ENCODE results near the gene SREBF1. TPM values are rescaled to one million over a fixed set of nuclear protein-coding genes. Genes with fewer than 3 reads are reported as not detected.

The SREBF1 gene
- total RNA-seq, 3 donors from 2014 or later = 161 to 179 (median 170) TPM

DNA sequence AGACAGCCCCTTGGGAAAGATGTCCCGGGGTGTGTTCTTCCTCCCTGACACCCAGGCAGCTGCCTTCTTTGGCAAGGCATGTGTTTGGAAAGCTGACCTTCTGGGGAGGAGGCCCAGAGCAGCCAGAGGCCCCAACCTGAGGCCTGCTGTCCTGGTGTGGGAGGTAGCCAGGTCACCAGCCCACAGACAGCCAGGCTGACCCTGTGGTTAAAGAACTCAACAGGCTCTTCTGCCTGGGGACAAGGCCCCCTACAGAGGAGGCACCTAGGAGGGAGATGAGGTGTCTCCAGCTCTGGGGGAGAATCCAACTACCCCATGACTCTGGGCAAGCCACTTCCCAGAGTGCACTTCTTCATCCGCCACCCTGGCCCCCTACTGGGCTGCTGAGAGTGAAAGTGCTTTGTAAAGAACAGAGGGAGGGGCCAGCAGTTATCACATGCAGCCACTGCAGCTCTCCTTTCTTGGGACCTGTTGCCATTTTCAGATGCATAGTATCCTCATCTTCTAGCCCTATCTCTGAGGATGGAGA lies 13.1 kb upstream of the SREBF1 start:
- Histone ChIP-seq H3K9me3 (no peaks in the 10 kb centered on the region), H3K4me1 (ENCODE audit: low read depth) (peaks cover 11% of the 10 kb centered on the region), H3K36me3 (ENCODE audit: low read depth) (no peaks in the 10 kb centered on the region), H3K4me3 (no peak overlapping the region)
- ATAC-seq = peak; percentile 59
- peak in 2 of 3 donors; percentile 56 to 76 for DNase-seq
- intact Hi-C loops (cut with DNase I, micrococcal nuclease) = loop anchor here in 1 of 2 donors (10.0 kb wide), 1 partner anchor 165 kb away; the partner anchor contains the start of gene RAI1
- TF ChIP-seq, protein P1, sequence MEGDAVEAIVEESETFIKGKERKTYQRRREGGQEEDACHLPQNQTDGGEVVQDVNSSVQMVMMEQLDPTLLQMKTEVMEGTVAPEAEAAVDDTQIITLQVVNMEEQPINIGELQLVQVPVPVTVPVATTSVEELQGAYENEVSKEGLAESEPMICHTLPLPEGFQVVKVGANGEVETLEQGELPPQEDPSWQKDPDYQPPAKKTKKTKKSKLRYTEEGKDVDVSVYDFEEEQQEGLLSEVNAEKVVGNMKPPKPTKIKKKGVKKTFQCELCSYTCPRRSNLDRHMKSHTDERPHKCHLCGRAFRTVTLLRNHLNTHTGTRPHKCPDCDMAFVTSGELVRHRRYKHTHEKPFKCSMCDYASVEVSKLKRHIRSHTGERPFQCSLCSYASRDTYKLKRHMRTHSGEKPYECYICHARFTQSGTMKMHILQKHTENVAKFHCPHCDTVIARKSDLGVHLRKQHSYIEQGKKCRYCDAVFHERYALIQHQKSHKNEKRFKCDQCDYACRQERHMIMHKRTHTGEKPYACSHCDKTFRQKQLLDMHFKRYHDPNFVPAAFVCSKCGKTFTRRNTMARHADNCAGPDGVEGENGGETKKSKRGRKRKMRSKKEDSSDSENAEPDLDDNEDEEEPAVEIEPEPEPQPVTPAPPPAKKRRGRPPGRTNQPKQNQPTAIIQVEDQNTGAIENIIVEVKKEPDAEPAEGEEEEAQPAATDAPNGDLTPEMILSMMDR (IDR thresholded peaks at IDR 0.05) = no peak

DNA sequence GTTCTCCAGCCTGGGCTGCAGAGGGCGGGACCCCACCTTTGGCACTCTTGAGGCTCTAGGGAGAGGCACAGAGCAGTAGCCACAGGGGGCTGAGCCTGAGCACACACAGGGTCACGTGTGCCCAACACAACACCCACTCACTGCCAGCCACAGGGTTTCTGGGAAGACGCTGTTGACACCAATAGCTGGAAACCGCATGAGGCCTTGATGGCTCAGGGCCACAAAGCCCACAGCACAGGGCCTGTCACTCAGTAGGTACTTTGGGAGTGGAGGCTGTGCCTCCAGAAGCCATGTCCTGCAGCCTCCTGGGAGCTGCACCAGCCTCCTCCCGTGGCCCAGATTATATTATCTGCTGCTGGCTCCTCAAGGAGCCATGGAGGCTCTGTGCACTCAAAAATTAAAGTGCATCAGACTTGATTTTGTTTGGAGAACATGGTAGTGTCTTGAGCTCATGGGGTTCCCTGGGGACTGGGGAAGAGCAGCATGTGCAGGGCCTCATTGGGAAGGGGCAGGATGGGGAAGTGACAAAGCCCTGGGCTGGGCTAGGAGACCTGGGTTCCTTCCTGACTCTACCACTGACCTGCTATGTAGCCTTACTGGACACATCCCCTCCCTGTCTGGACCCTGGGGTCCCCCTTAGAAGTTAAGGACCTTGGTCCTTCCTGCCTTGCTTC lies 12.5 kb upstream of the SREBF1 start:
- ATAC-seq = peak; percentile 74

DNA sequence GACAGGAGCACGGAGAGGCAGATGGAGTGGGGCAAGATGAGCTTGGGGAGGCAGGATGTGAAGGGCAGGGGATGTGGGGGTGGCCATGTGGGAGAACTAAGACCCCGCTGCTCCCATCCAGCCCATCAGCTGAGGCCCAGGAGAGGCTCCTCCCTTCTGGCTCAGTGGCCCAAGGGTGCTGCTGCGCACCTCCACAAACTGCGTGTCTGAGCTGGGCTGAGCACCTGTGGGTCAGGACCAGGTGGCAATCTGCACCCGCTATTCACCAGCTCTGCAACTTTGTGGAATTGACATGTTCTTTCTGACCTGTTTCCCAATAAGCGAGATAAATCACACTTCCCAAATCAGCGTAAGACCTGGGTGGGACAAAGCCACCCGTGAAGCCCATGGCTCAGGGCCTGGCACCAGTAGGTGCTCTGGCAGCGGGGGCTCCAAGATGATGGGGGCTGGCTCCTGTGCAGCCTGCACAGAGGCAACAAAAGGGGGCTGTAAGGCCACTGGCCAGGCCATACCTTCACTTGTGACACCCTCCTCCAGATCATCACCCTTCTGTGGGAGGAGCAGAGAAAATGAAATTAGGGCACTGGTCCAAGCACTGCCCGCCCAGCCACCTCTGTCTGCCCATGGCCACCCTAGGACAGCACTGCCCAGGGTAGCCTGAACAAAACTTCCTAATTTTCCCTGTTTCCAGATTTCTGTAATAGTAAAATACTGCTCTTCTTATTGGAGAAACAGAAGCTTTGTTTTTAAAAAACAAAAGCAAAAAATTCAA lies 11.7 kb upstream of the SREBF1 start:
- intact Hi-C loops (cut with DNase I, micrococcal nuclease) = loop anchor here in 1 of 2 donors (10.0 kb wide), 1 partner anchor 164 kb away; the partner anchor contains the start of gene RAI1
- DNase-seq (peak in 1 of 3 donors; percentile 7), ATAC-seq (no peak)
- Histone ChIP-seq H3K4me1 (ENCODE audit: low read depth) (peaks cover 11% of the 10 kb centered on the region), H3K36me3 (ENCODE audit: low read depth) (no peaks in the 10 kb centered on the region), H3K4me3 (no peak overlapping the region), H3K9me3 (no peaks in the 10 kb centered on the region)
- TF ChIP-seq, protein P1 (IDR thresholded peaks at IDR 0.05) = no peak

More for the DNA sequence above, 12.5 kb upstream of the SREBF1 start:
- no peak overlapping the region for H3K4me3 ChIP-seq
- peak; percentile 62 to 88 (median 66) for DNase-seq
- peaks cover 11% of the 10 kb centered on the region for H3K4me1 ChIP-seq (ENCODE audit: low read depth)
- H3K36me3 ChIP-seq (ENCODE audit: low read depth) = no peaks in the 10 kb centered on the region
- TF ChIP-seq, protein P1 (IDR thresholded peaks at IDR 0.05) = no peak
- intact Hi-C loops (cut with DNase I, micrococcal nuclease) = loop anchor here in 1 of 2 donors (10.0 kb wide), 1 partner anchor 164 kb away; the partner anchor contains the start of gene RAI1
- H3K9me3 ChIP-seq = no peaks in the 10 kb centered on the region

DNA sequence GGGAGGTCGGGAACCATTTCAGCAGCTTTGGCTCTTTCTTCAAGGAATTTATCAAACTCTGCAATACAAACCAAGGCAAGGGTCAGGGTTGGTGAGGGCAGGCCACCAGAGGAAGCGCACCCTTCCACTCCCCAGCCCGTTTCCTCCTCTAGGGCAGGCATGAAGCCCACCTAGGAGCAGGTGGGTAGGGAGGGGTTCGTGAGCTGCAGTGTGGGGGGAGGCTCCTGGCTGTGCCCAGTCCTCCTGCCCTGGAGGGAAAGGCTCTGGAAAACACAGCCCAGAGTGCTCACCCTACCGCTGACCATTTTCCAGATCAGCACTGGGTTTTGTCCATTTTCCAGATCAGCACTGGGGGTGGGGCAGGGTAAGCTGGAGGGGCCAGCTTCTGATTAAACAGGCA lies 10.9 kb upstream of the SREBF1 start:
- Histone ChIP-seq H3K4me1 (ENCODE audit: low read depth) (peaks cover 11% of the 10 kb centered on the region), H3K9me3 (no peaks in the 10 kb centered on the region), H3K36me3 (ENCODE audit: low read depth) (no peaks in the 10 kb centered on the region), H3K4me3 (no peak overlapping the region)
- DNase-seq (no peak), ATAC-seq (no peak)
- intact Hi-C loops (cut with DNase I, micrococcal nuclease) = loop anchor here in 1 of 2 donors (10.0 kb wide), 1 partner anchor 163 kb away; the partner anchor contains the start of gene RAI1
- TF ChIP-seq, protein P1 (IDR thresholded peaks at IDR 0.05) = no peak

DNA sequence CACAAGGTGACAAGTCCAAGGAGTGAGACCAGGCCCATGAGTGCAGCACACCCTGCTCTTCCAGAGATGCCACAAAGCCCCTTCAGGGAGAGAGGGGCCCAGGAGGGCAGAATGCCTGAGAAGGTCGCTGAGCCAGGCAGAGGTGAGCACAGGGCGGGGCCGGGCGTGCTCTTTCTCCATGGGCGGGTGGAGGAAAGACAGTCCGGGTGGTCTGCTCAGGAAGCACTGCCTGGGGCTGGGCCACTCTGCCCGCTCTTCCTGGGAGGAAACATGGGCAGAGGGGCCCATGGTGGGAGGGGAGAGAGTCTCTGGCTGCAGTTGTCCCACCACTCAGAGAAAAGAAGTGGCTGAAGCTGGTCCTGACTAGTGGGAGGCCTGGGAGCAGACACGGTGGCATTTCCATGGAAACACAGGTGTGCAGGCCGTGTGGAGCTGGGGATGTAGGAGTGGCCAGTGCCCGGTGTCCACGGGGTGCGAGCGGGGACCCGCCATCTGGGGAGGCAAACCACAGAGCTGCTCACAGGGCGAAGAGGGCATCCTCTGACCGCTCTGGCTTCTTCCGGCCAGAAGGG lies 10.4 kb upstream of the SREBF1 start:
- TF ChIP-seq, protein P1 (IDR thresholded peaks at IDR 0.05) = no peak
- ATAC-seq = no peak
- Histone ChIP-seq H3K4me3 (no peak overlapping the region), H3K9me3 (no peaks in the 10 kb centered on the region), H3K36me3 (ENCODE audit: low read depth) (no peaks in the 10 kb centered on the region), H3K4me1 (ENCODE audit: low read depth) (peaks cover 11% of the 10 kb centered on the region)
- intact Hi-C loops (cut with DNase I, micrococcal nuclease) = loop anchor here in 1 of 2 donors (10.0 kb wide), 1 partner anchor 162 kb away; the partner anchor contains the start of gene RAI1
- peak in 1 of 3 donors; percentile 13 for DNase-seq
